CD8-positive, alpha-beta memory T cell (primary cell): ENCODE measurements around the gene DEDD2. TPM values are rescaled to one million over a fixed set of nuclear protein-coding genes. Genes with fewer than 3 reads are reported as not detected.

Experiments used
- CTCF ChIA-PET: fragments of 350-600 bp; sonication (Branson Sonifier 250); formaldehyde crosslinking; loops from one replicate; lab custom pipeline; 2021; ENCODE audit warnings: antibody characterized with exemption; lab: Charles Lee
- POLR2A ChIA-PET: fragments of 350-600 bp; sonication (Branson Sonifier 250); formaldehyde crosslinking; loops from one replicate; lab custom pipeline; 2021; ENCODE audit warnings: antibody characterized with exemption; lab: Charles Lee
- DNase-seq, 5 donors: peaks; one replicate each; pipeline versions ENCODE4 v3.0.0 to v3.0.0-alpha.2; 2020 to 2022; ENCODE audit warnings: mixed read lengths in 1 of 5
- H3K27ac ChIP-seq: one replicate; pipeline ENCODE4 v1.7.0; 2013; ENCODE audit warnings: low read depth, mild to moderate bottlenecking, low read length, moderate library complexity
- H3K27me3 ChIP-seq: 2 replicates; pipeline ENCODE4 v1.7.0; 2013; ENCODE audit warnings: low read length, mild to moderate bottlenecking; ENCODE audit not compliant: insufficient read depth, poor library complexity, severe bottlenecking
- H3K36me3 ChIP-seq: 2 replicates; pipeline ENCODE4 v1.7.0; 2013; ENCODE audit warnings: mild to moderate bottlenecking, low read length, moderate library complexity; ENCODE audit not compliant: insufficient read depth
- H3K4me1 ChIP-seq: 2 replicates; pipeline ENCODE4 v1.7.0; 2013; ENCODE audit warnings: mild to moderate bottlenecking, low read length, moderate library complexity; ENCODE audit not compliant: insufficient read depth
- H3K4me3 ChIP-seq: 2 replicates; pipeline ENCODE4 v1.7.0; 2013; ENCODE audit warnings: mild to moderate bottlenecking, low read length
- H3K9me3 ChIP-seq: 2 replicates; pipeline ENCODE4 v1.7.0; 2013; ENCODE audit warnings: mild to moderate bottlenecking, low read length
- H3K27ac Mint-ChIP-seq, 8 donors: one replicate each; pipeline ENCODE4 v1.8.0; 2020 to 2021; ENCODE audit warnings: mixed read lengths in 8 of 8, mild to moderate bottlenecking in 6 of 8, inconsistent platforms in 3 of 8, moderate library complexity in 3 of 8
- H3K27me3 Mint-ChIP-seq, 2 donors: one replicate each; pipeline ENCODE4 v1.8.0; 2020 to 2021; ENCODE audit warnings: mixed read lengths in 2 of 2, mild to moderate bottlenecking in 1 of 2, moderate library complexity in 1 of 2
- H3K36me3 Mint-ChIP-seq, 3 donors: one replicate each; pipeline ENCODE4 v1.8.0; 2020 to 2021; ENCODE audit warnings: mixed read lengths in 3 of 3, inconsistent platforms in 1 of 3, mild to moderate bottlenecking in 1 of 3
- H3K4me1 Mint-ChIP-seq, 3 donors: one replicate each; pipeline ENCODE4 v1.8.0; 2020 to 2021; ENCODE audit warnings: mixed read lengths in 3 of 3, inconsistent platforms in 1 of 3, mild to moderate bottlenecking in 1 of 3
- H3K4me3 Mint-ChIP-seq, 7 donors: one replicate each; pipeline ENCODE4 v1.8.0; 2020 to 2021; ENCODE audit warnings: mixed read lengths in 7 of 7, mild to moderate bottlenecking in 6 of 7, moderate library complexity in 4 of 7, inconsistent platforms in 2 of 7
- H3K9me3 Mint-ChIP-seq, 5 donors: one replicate each; pipeline ENCODE4 v1.8.0; 2020 to 2022; ENCODE audit warnings: mixed read lengths in 5 of 5, mild to moderate bottlenecking in 3 of 5, moderate library complexity in 2 of 5, inconsistent platforms in 1 of 5
- polyA plus RNA-seq: library from polyadenylated mRNA; unstranded; fragments of 300-500 nt; fragmentation: Illumina TruSeq; gene quantifications from one replicate; pipeline ENCODE4 v1.2.3, GENCODE V29; 2021
- total RNA-seq, 2 experiments: library from RNA; stranded (reverse); gene quantifications; one replicate each; pipeline ENCODE4 v1.2.3, GENCODE V29; 2021

The DEDD2 gene
- total and polyA plus RNA-seq, 3 experiments from 2014 or later: 30.0 to 163 (median 32.7) TPM

GRCh38 chr19:42174188-42174587 is 43.3 kb downstream of the DEDD2 start:
- ChIA-PET CTCF (no interaction called here), POLR2A (no interaction called here)
- Mint-ChIP-seq H3K4me1 (peaks cover 10 to 14% (median 13%) of the 10 kb centered on the region in 3 donors), H3K27me3 (peaks cover 5 to 23% of the 10 kb centered on the region in 2 donors), H3K27ac (no peak overlapping the region), H3K36me3 (peaks cover 0 to 3% (median 0%) of the 10 kb centered on the region in 3 donors), H3K4me3 (peak overlapping the region in 4 of 7 donors; percentile 48 to 85 (median 49)), H3K9me3 (no peaks in the 10 kb centered on the region)
- peaks cover 11% of the 10 kb centered on the region for H3K27me3 ChIP-seq
- H3K27ac ChIP-seq: no peak overlapping the region
- DNase-seq: no peak
- no peaks in the 10 kb centered on the region for H3K9me3 ChIP-seq
- peaks cover 12% of the 10 kb centered on the region for H3K4me1 ChIP-seq
- H3K4me3 ChIP-seq: no peak overlapping the region
- no peaks in the 10 kb centered on the region for H3K36me3 ChIP-seq

GRCh38 chr19:42173695-42174094 is 43.8 kb downstream of the DEDD2 start:
- Histone ChIP-seq H3K27me3 (peaks cover 11% of the 10 kb centered on the region), H3K4me3 (no peak overlapping the region), H3K9me3 (no peaks in the 10 kb centered on the region), H3K4me1 (peaks cover 12% of the 10 kb centered on the region), H3K36me3 (no peaks in the 10 kb centered on the region), H3K27ac (no peak overlapping the region)
- H3K4me1 Mint-ChIP-seq: peaks cover 10 to 14% (median 13%) of the 10 kb centered on the region in 3 donors
- peak overlapping the region in 1 of 7 donors; percentile 1 for H3K4me3 Mint-ChIP-seq
- peaks cover 0 to 3% (median 0%) of the 10 kb centered on the region in 3 donors for H3K36me3 Mint-ChIP-seq
- H3K27me3 Mint-ChIP-seq: peaks cover 5 to 23% of the 10 kb centered on the region in 2 donors
- no peak for DNase-seq
- no peaks in the 10 kb centered on the region for H3K9me3 Mint-ChIP-seq
- peak overlapping the region in 1 of 8 donors; percentile 14 for H3K27ac Mint-ChIP-seq
- POLR2A ChIA-PET: no interaction called here
- CTCF ChIA-PET: no interaction called here

DNA sequence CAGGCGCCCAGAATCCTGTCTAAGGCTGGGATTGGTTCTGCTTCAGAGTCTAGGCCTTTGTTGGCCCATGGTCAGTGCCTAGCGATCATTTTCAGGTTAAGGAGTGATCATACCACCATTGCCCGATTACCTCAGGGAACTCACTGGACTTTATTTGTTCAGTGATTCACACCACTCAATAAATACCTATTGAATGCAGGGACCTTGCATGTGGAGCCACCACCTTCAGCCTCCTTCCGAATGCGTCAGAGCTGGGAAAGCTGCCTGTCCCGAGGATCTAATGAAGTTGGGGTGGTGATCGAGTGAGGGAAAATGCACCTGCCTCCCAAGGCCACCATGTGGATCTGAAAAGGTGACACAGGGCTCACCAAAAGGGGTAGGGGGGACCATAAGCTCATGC is 45.2 kb downstream of the DEDD2 start:
- Histone ChIP-seq H3K4me3 (no peak overlapping the region), H3K9me3 (no peaks in the 10 kb centered on the region), H3K27ac (no peak overlapping the region), H3K4me1 (peaks cover 8% of the 10 kb centered on the region), H3K36me3 (no peaks in the 10 kb centered on the region), H3K27me3 (peaks cover 6% of the 10 kb centered on the region)
- DNase-seq: no peak
- no peaks in the 10 kb centered on the region for H3K9me3 Mint-ChIP-seq
- ChIA-PET POLR2A (no interaction called here), CTCF (no interaction called here)
- H3K4me1 Mint-ChIP-seq: peaks cover 10 to 14% (median 13%) of the 10 kb centered on the region in 3 donors
- H3K27ac Mint-ChIP-seq: peak overlapping the region in 1 of 8 donors; percentile 69
- H3K27me3 Mint-ChIP-seq: peaks cover 5 to 23% of the 10 kb centered on the region in 2 donors
- H3K4me3 Mint-ChIP-seq: no peak overlapping the region
- H3K36me3 Mint-ChIP-seq: peaks cover 0 to 3% (median 0%) of the 10 kb centered on the region in 3 donors

DNA sequence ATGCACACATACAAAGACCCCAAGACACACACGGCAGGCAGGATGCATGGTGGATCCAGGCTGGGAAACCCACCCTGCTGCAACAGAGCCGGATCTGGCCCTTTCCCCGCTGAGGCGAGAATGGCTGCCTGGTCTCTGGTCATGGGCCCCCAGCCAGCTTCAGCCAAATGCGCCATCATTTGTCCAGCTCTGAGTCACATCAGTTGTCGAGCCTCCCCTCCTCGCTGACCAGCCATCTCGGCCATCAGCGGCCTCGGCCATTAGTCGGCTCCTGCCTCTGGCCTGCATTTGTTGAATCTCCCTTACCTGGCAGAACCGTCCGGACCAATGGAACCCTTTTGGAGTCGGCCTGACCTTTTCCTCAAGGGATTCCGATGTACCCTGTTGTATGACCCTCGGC is 46.8 kb downstream of the DEDD2 start:
- Mint-ChIP-seq H3K36me3 (peaks cover 0 to 3% (median 0%) of the 10 kb centered on the region in 3 donors), H3K4me3 (peak overlapping the region in 1 of 7 donors; percentile 34), H3K4me1 (peaks cover 3 to 6% (median 5%) of the 10 kb centered on the region in 3 donors), H3K27ac (no peak overlapping the region), H3K27me3 (peaks cover 2 to 16% of the 10 kb centered on the region in 2 donors), H3K9me3 (no peaks in the 10 kb centered on the region)
- no peak overlapping the region for H3K4me3 ChIP-seq
- peaks cover 6% of the 10 kb centered on the region for H3K27me3 ChIP-seq
- H3K36me3 ChIP-seq: no peaks in the 10 kb centered on the region
- CTCF ChIA-PET: no interaction called here
- no peaks in the 10 kb centered on the region for H3K9me3 ChIP-seq
- H3K4me1 ChIP-seq: peaks cover 3% of the 10 kb centered on the region
- POLR2A ChIA-PET: no interaction called here
- DNase-seq: no peak
- no peak overlapping the region for H3K27ac ChIP-seq

- Mint-ChIP-seq H3K4me3 (no peak overlapping the region), H3K4me1 (no peaks in the 10 kb centered on the region), H3K9me3 (no peaks in the 10 kb centered on the region), H3K27me3 (peaks cover 2 to 12% of the 10 kb centered on the region in 2 donors), H3K36me3 (peaks cover 0 to 3% (median 0%) of the 10 kb centered on the region in 3 donors), H3K27ac (peak overlapping the region in 1 of 8 donors; percentile 77)
- no peak overlapping the region for H3K4me3 ChIP-seq
- DNase-seq: no peak
- no peaks in the 10 kb centered on the region for H3K4me1 ChIP-seq
- no peak overlapping the region for H3K27ac ChIP-seq
- POLR2A ChIA-PET: no interaction called here
- H3K27me3 ChIP-seq: peaks cover 5% of the 10 kb centered on the region
- H3K9me3 ChIP-seq: no peaks in the 10 kb centered on the region
- no peaks in the 10 kb centered on the region for H3K36me3 ChIP-seq
- CTCF ChIA-PET: no interaction called here
These were observed 47.7 kb downstream of the DEDD2 start for GRCh38 chr19:42169486-42170413.

DNA sequence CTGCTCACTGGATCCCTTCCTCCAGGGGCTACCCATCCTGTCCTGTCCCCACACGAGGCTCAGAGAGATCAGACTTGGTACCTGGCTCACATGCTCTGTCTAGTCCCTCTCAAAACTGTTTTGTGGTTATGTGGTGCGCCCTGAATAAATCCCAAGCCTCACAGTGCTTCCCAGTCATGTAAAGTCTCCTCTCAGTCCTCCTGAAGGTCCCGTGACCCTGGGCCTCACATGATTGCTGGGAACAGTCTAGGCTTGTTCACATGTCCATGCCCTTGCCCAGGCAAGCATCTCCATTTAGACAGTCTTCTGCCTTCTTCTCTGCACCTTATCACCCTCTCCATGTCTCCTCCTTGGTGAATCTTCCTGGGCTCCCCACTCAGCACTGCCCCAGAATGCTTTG is 49.3 kb downstream of the DEDD2 start:
- H3K36me3 ChIP-seq: no peaks in the 10 kb centered on the region
- Mint-ChIP-seq H3K27ac (no peak overlapping the region), H3K4me1 (no peaks in the 10 kb centered on the region), H3K36me3 (peaks cover 0 to 3% (median 0%) of the 10 kb centered on the region in 3 donors), H3K27me3 (no peaks in the 10 kb centered on the region), H3K9me3 (no peaks in the 10 kb centered on the region), H3K4me3 (no peak overlapping the region)
- no peaks in the 10 kb centered on the region for H3K4me1 ChIP-seq
- ChIA-PET CTCF (no interaction called here), POLR2A (no interaction called here)
- DNase-seq: no peak
- H3K27ac ChIP-seq: no peak overlapping the region
- no peak overlapping the region for H3K4me3 ChIP-seq
- H3K9me3 ChIP-seq: no peaks in the 10 kb centered on the region
- H3K27me3 ChIP-seq: no peaks in the 10 kb centered on the region

- no peak overlapping the region for H3K4me3 Mint-ChIP-seq
- no peaks in the 10 kb centered on the region for H3K9me3 Mint-ChIP-seq
- H3K27ac Mint-ChIP-seq: no peak overlapping the region
- Histone ChIP-seq H3K4me3 (no peak overlapping the region), H3K27ac (no peak overlapping the region), H3K4me1 (no peaks in the 10 kb centered on the region), H3K36me3 (no peaks in the 10 kb centered on the region), H3K27me3 (no peaks in the 10 kb centered on the region), H3K9me3 (no peaks in the 10 kb centered on the region)
- no peak for DNase-seq
- no peaks in the 10 kb centered on the region for H3K4me1 Mint-ChIP-seq
- CTCF ChIA-PET: interaction anchor here (1.6 kb wide), 1 partner anchor 10 kb away, joined by 4 read pairs; no protein-coding TSS in a partner anchor
- POLR2A ChIA-PET: no interaction called here
- peaks cover 0 to 3% (median 0%) of the 10 kb centered on the region in 3 donors for H3K36me3 Mint-ChIP-seq
- H3K27me3 Mint-ChIP-seq: peaks cover 0 to 2% of the 10 kb centered on the region in 2 donors
These were observed 51.2 kb downstream of the DEDD2 start for GRCh38 chr19:42166316-42166715.

GRCh38 chr19:42165146-42165545 is 52.3 kb downstream of the DEDD2 start:
- peak overlapping the region in 1 of 8 donors; percentile 74 for H3K27ac Mint-ChIP-seq
- Histone ChIP-seq H3K27me3 (no peaks in the 10 kb centered on the region), H3K4me3 (no peak overlapping the region), H3K9me3 (no peaks in the 10 kb centered on the region), H3K36me3 (no peaks in the 10 kb centered on the region), H3K27ac (no peak overlapping the region), H3K4me1 (no peaks in the 10 kb centered on the region)
- H3K4me3 Mint-ChIP-seq: no peak overlapping the region
- DNase-seq: no peak
- no peaks in the 10 kb centered on the region for H3K36me3 Mint-ChIP-seq
- H3K27me3 Mint-ChIP-seq: peaks cover 0 to 2% of the 10 kb centered on the region in 2 donors
- H3K4me1 Mint-ChIP-seq: peaks cover under 1% of the 10 kb centered on the region in 3 donors
- ChIA-PET POLR2A (interaction anchor here (0.6 kb wide), 1 partner anchor 63 kb away, joined by 3 read pairs; no protein-coding TSS in a partner anchor), CTCF (interaction anchor here (0.7 to 1.0 kb wide), 3 partner anchors 11 to 32 kb away, joined by 3 to 4 read pairs (median 3); no protein-coding TSS in a partner anchor)
- H3K9me3 Mint-ChIP-seq: no peaks in the 10 kb centered on the region
